ENCODE measurements around the gene BMP6. TPM values are rescaled to one million over a fixed set of nuclear protein-coding genes. Genes with fewer than 3 reads are reported as not detected.

The BMP6 gene
- polyA plus RNA-seq, 1 donor: 1.5 TPM

GRCh38 chr6:7921046-7921445, 195.1 kb downstream of the BMP6 start:
- H3K27me3 ChIP-seq (ENCODE audit: control insufficient read depth, insufficient read depth, low read length): no peaks in the 10 kb centered on the region
- no peak overlapping the region for H3K27ac ChIP-seq (ENCODE audit: low read length)
- no peak overlapping the region for H3K4me3 ChIP-seq (ENCODE audit: low read length)
- no peaks in the 10 kb centered on the region for H3K4me1 ChIP-seq (ENCODE audit: control insufficient read depth, insufficient read depth, low read length)
- no CpG with 5 or more reads among the region's 4 CpGs for WGBS (ENCODE audit: insufficient coverage, low lambda C conversion rate)
- DNase-seq: no peak
- peaks cover 8% of the 10 kb centered on the region for H3K9me3 ChIP-seq (ENCODE audit: control insufficient read depth, low read depth, low read length)
- no peaks in the 10 kb centered on the region for H3K36me3 ChIP-seq (ENCODE audit: control insufficient read depth, insufficient read depth, low read length)

GRCh38 chr6:7921632-7922092, 195.8 kb downstream of the BMP6 start:
- no peak for DNase-seq
- Histone ChIP-seq H3K36me3 (ENCODE audit: control insufficient read depth, insufficient read depth, low read length) (no peaks in the 10 kb centered on the region), H3K27me3 (ENCODE audit: control insufficient read depth, insufficient read depth, low read length) (no peaks in the 10 kb centered on the region), H3K4me3 (ENCODE audit: low read length) (no peak overlapping the region), H3K27ac (ENCODE audit: low read length) (no peak overlapping the region), H3K9me3 (ENCODE audit: control insufficient read depth, low read depth, low read length) (peaks cover 8% of the 10 kb centered on the region), H3K4me1 (ENCODE audit: control insufficient read depth, insufficient read depth, low read length) (no peaks in the 10 kb centered on the region)
- no CpG with 5 or more reads among the region's 5 CpGs for WGBS (ENCODE audit: insufficient coverage, low lambda C conversion rate)

GRCh38 chr6:7922596-7922995, 196.7 kb downstream of the BMP6 start:
- Histone ChIP-seq H3K4me1 (ENCODE audit: control insufficient read depth, insufficient read depth, low read length) (no peaks in the 10 kb centered on the region), H3K4me3 (ENCODE audit: low read length) (no peak overlapping the region), H3K36me3 (ENCODE audit: control insufficient read depth, insufficient read depth, low read length) (no peaks in the 10 kb centered on the region), H3K9me3 (ENCODE audit: control insufficient read depth, low read depth, low read length) (peaks cover 8% of the 10 kb centered on the region), H3K27ac (ENCODE audit: low read length) (no peak overlapping the region), H3K27me3 (ENCODE audit: control insufficient read depth, insufficient read depth, low read length) (no peaks in the 10 kb centered on the region)
- no CpG with 5 or more reads among the region's 1 CpG for WGBS (ENCODE audit: insufficient coverage, low lambda C conversion rate)
- no peak for DNase-seq

- no peak for DNase-seq
- Histone ChIP-seq H3K27ac (ENCODE audit: low read length) (no peak overlapping the region), H3K9me3 (ENCODE audit: control insufficient read depth, low read depth, low read length) (peaks cover 8% of the 10 kb centered on the region), H3K36me3 (ENCODE audit: control insufficient read depth, insufficient read depth, low read length) (no peaks in the 10 kb centered on the region), H3K4me3 (ENCODE audit: low read length) (no peak overlapping the region), H3K4me1 (ENCODE audit: control insufficient read depth, insufficient read depth, low read length) (no peaks in the 10 kb centered on the region), H3K27me3 (ENCODE audit: control insufficient read depth, insufficient read depth, low read length) (no peaks in the 10 kb centered on the region)
Observed at GRCh38 chr6:7924867-7925266, 199.0 kb downstream of the BMP6 start.

Other genes with a start within 250 kb of the BMP6 start
- gene DSP, start 184.4 kb upstream of the BMP6 start, polyA plus RNA-seq: 153 TPM
- 18.6 TPM for gene SNRNP48, start 135.9 kb upstream of the BMP6 start, polyA plus RNA-seq
- 96.3 TPM for gene TXNDC5, start 184.7 kb downstream of the BMP6 start, polyA plus RNA-seq